Endodermal cell (in vitro differentiated cells): ENCODE data around the gene TTC1. TPM values are rescaled to one million over a fixed set of nuclear protein-coding genes. Genes with fewer than 3 reads are reported as not detected.

Experiments used
- DNase-seq: peaks from one replicate; pipeline ENCODE4 v3.0.0-alpha.2; 2017
- H3K27ac ChIP-seq: 2 replicates; pipeline ENCODE4 v1.5.1; 2013; ENCODE audit warnings: mild to moderate bottlenecking, low read depth, low read length, moderate library complexity
- H3K27me3 ChIP-seq: 2 replicates; pipeline ENCODE4 v1.6.1; 2013; ENCODE audit warnings: mild to moderate bottlenecking, low read length, moderate library complexity; ENCODE audit not compliant: insufficient read depth, control insufficient read depth, poor library complexity, severe bottlenecking
- H3K36me3 ChIP-seq: 2 replicates; pipeline ENCODE4 v1.7.0; 2013; ENCODE audit warnings: mild to moderate bottlenecking, low read length, moderate library complexity; ENCODE audit not compliant: control insufficient read depth, insufficient read depth
- H3K4me1 ChIP-seq: one replicate; pipeline ENCODE4 v1.7.0; 2013; ENCODE audit warnings: low read length; ENCODE audit not compliant: control insufficient read depth, insufficient read depth
- H3K4me3 ChIP-seq: 2 replicates; pipeline ENCODE4 v1.5.1; 2013; ENCODE audit warnings: mild to moderate bottlenecking, low read length, moderate library complexity
- H3K9ac ChIP-seq: 2 replicates; pipeline ENCODE4 v1.6.1; 2013; ENCODE audit warnings: mild to moderate bottlenecking, low read length, moderate library complexity; ENCODE audit not compliant: poor library complexity, severe bottlenecking; ENCODE audit errors: extremely low read depth
- H3K9me3 ChIP-seq: 2 replicates; pipeline ENCODE4 v1.6.1; 2013; ENCODE audit warnings: mild to moderate bottlenecking, low read length, moderate library complexity; ENCODE audit not compliant: control insufficient read depth
- H3K27ac Mint-ChIP-seq: 2 replicates; pipeline ENCODE4 v1.8.0; 2020; ENCODE audit warnings: mixed read lengths
- H3K27me3 Mint-ChIP-seq: 2 replicates; pipeline ENCODE4 v1.8.0; 2021; ENCODE audit warnings: mild to moderate bottlenecking, mixed read lengths; ENCODE audit not compliant: insufficient read depth
- H3K36me3 Mint-ChIP-seq: 2 replicates; pipeline ENCODE4 v1.8.0; 2020; ENCODE audit warnings: low read depth, mixed read lengths
- H3K4me1 Mint-ChIP-seq: 2 replicates; pipeline ENCODE4 v1.8.0; 2020; ENCODE audit warnings: mixed read lengths
- H3K4me3 Mint-ChIP-seq: 2 replicates; pipeline ENCODE4 v1.8.0; 2020; ENCODE audit warnings: mild to moderate bottlenecking, moderate library complexity, mixed read lengths
- H3K9me3 Mint-ChIP-seq: 2 replicates; pipeline ENCODE4 v1.8.0; 2020; ENCODE audit warnings: mild to moderate bottlenecking, mixed read lengths
- CTCF ChIP-seq: fragments of 200-600 bp; sonication (generic); conservative IDR thresholded peaks from 2 replicates; pipeline ENCODE4 v1.5.0; 2021; ENCODE audit warnings: antibody characterized with exemption, mild to moderate bottlenecking
- WGBS, 2 experiments: methylation state at CpG; one replicate each; pipeline versions ENCODE4 v1.1.5 to v1.1.7; 2013; ENCODE audit warnings: missing lambda C conversion rate in 2 of 2, mixed read lengths in 1 of 2; ENCODE audit not compliant: insufficient coverage in 1 of 2, insufficient read length in 1 of 2; 5-methylcytosine and 5-hydroxymethylcytosine counted together
- total RNA-seq, 2 donors: library from RNA; stranded (reverse); fragmentation: NEBNext Ultra II Directional in 1 of 2; extraction: Animal tissue kit (Norgen Biotek cat#: 25700) in 1 of 2; gene quantifications; 2 replicates in 1 of 2; 3 replicates in 1 of 2; pipeline ENCODE4 v1.2.1, GENCODE V29; 2021

TTC1 gene
- total RNA-seq, 2 donors from 2014 or later = 59.8 to 72.3 TPM

GRCh38 chr5:160090059-160090458, 81.1 kb downstream of the TTC1 start:
- H3K9ac ChIP-seq = no peak overlapping the region
- DNase-seq = no peak
- no peak overlapping the region for H3K4me3 Mint-ChIP-seq
- H3K4me1 Mint-ChIP-seq = peaks cover 5% of the 10 kb centered on the region
- WGBS, 2 experiments = 89 to 100% methylated on average over 1 of the region's 1 CpG
- no peaks in the 10 kb centered on the region for H3K9me3 Mint-ChIP-seq
- H3K27ac ChIP-seq = no peak overlapping the region
- no peak for TF ChIP-seq CTCF
- no peak overlapping the region for H3K4me3 ChIP-seq
- no peaks in the 10 kb centered on the region for H3K9me3 ChIP-seq
- peaks cover 28% of the 10 kb centered on the region for H3K36me3 Mint-ChIP-seq
- H3K4me1 ChIP-seq = no peaks in the 10 kb centered on the region
- no peak overlapping the region for H3K27ac Mint-ChIP-seq
- H3K27me3 Mint-ChIP-seq = no peaks in the 10 kb centered on the region
- peaks cover 37% of the 10 kb centered on the region for H3K36me3 ChIP-seq
- no peaks in the 10 kb centered on the region for H3K27me3 ChIP-seq

GRCh38 chr5:160092514-160092913, 83.6 kb downstream of the TTC1 start:
- H3K27me3 Mint-ChIP-seq = no peaks in the 10 kb centered on the region
- no peak overlapping the region for H3K4me3 Mint-ChIP-seq
- WGBS, 2 experiments = 92 to 99% methylated on average over 7 of the region's 7 CpGs
- peak overlapping the region; percentile 4 for H3K27ac Mint-ChIP-seq
- H3K36me3 ChIP-seq = peaks cover 57% of the 10 kb centered on the region
- no peaks in the 10 kb centered on the region for H3K9me3 Mint-ChIP-seq
- H3K27me3 ChIP-seq = no peaks in the 10 kb centered on the region
- peaks cover 5% of the 10 kb centered on the region for H3K4me1 Mint-ChIP-seq
- H3K4me3 ChIP-seq = no peak overlapping the region
- DNase-seq = no peak
- H3K27ac ChIP-seq = peak overlapping the region; percentile 62
- TF ChIP-seq CTCF = no peak
- no peaks in the 10 kb centered on the region for H3K4me1 ChIP-seq
- no peak overlapping the region for H3K9ac ChIP-seq
- peaks cover 37% of the 10 kb centered on the region for H3K36me3 Mint-ChIP-seq
- H3K9me3 ChIP-seq = no peaks in the 10 kb centered on the region

- no peak overlapping the region for H3K4me3 ChIP-seq
- H3K9me3 ChIP-seq = no peaks in the 10 kb centered on the region
- peaks cover 40% of the 10 kb centered on the region for H3K36me3 Mint-ChIP-seq
- no peaks in the 10 kb centered on the region for H3K27me3 ChIP-seq
- H3K36me3 ChIP-seq = peaks cover 57% of the 10 kb centered on the region
- no peak overlapping the region for H3K4me3 Mint-ChIP-seq
- H3K9ac ChIP-seq = no peak overlapping the region
- no peak for TF ChIP-seq CTCF
- WGBS, 2 experiments = 93 to 99% methylated on average over 10 to 11 of the region's 11 CpGs
- H3K27ac ChIP-seq = peak overlapping the region; percentile 62
- H3K4me1 ChIP-seq = no peaks in the 10 kb centered on the region
- H3K27me3 Mint-ChIP-seq = no peaks in the 10 kb centered on the region
- no peaks in the 10 kb centered on the region for H3K9me3 Mint-ChIP-seq
- DNase-seq = no peak
- H3K4me1 Mint-ChIP-seq = peaks cover 5% of the 10 kb centered on the region
- no peak overlapping the region for H3K27ac Mint-ChIP-seq
Measured at GRCh38 chr5:160092960-160093707, 84.2 kb downstream of the TTC1 start.
